ENCODE results near the gene LUZP4. TPM values are rescaled to one million over a fixed set of nuclear protein-coding genes. Genes with fewer than 3 reads are reported as not detected.

LUZP4 gene
- total RNA-seq, 4 donors from 2014 or later = not detected

- TF ChIP-seq CTCF (IDR thresholded peaks at IDR 0.05; ENCODE audit: low read depth) = no peak
Measured at GRCh38 chrX:115350711-115351381, 61.3 kb downstream of the LUZP4 start.

GRCh38 chrX:115356369-115356768 is 66.9 kb downstream of the LUZP4 start:
- no peak for TF ChIP-seq CTCF (IDR thresholded peaks at IDR 0.05; ENCODE audit: low read depth)

Other genes with a start within 250 kb of the LUZP4 start
- not detected for gene RBMXL3, start 100.3 kb upstream of the LUZP4 start, total RNA-seq
- gene LRCH2, start 55.6 kb upstream of the LUZP4 start, total RNA-seq = 1 to 10 TPM; 4.0 to 6.0 (median 4.7) TPM

All from subcutaneous adipose tissue (tissue), 4 donors.